HG03280 (cell line): Measurements from ENCODE around the gene ADARB1.

ENCODE experiments used
- ATAC-seq: cut with Tn5 transposase; IDR thresholded peaks from one replicate; pipeline ENCODE4 v1.9.1; 2021; ENCODE audit warnings: mild to moderate bottlenecking, moderate library complexity; ENCODE audit not compliant: unreplicated experiment

The ADARB1 gene

DNA sequence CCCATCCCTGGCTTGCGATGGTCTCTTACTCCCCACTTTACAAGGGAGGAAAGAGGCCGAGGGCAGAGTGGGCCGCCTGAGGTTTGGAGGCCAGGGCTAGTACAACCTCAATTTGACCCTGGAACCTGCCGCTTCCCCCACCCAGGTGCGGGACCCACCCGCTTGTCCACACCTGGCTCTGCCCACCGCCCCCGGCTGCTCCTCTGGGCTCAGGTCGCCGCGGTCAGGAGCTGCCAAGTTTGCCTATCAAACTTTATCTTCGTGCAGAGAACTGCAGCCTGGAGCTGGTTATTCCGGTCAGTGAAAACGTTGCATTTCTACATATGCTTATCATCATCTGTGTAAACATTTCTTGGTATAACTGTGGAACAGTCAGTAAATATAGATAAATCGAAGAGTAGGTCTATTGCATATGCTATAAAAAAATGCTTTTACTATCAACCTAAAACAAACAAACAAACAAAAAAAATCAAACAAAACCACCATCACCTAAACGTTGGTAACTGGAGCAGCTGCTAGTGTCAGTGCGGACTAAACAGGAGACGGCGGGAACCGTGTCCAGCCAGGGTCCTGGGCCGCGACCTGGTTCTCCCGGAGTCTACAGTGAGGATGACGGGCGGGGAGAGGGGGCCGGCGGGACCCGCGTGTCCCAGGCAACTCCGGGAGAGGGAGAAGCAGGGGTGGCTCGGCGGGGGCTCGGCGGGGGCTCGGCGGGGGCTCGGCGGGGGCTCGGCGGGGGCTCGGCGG lies 906 bp upstream of the ADARB1 start:
- ATAC-seq: no peak

DNA sequence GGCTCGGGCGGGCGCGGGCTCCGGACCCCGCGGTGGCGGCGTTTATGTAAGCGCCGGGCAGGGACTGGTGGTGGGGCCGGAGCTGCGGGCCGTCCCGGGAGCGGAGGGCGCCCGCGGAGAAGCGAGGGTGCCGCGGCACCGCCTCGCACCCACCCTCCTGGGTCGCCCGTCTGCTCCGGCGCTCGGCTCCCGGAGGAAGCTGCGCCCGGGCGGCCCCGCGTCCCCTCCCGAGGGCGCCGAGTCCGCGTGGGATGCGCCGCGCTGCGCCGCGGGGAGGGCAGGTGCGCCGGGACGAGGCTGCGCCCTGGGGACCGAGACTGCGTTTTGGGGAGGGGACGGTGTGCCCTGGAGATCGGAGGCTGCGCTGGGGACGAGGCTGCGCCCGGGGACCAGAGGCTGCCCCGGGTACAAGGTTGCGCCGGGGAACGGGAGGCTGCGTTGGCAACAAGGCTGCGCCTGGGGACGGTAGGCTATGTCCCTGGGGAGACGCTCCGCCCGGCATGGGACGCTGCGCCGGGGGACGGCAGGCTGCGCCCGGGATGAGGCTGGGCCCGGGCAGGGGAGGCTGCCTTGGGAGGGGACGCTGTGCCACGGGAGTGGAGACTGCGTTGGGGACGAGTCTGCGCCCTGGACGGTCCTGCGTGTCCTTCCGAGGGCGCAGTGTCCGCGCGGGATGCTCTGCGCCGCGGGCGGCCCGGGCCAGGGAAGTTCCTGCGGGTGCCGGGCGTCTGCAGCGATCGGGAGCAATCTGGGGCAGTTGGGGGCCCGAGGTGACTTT lies 627 bp downstream of the ADARB1 start:
- no peak for ATAC-seq

DNA sequence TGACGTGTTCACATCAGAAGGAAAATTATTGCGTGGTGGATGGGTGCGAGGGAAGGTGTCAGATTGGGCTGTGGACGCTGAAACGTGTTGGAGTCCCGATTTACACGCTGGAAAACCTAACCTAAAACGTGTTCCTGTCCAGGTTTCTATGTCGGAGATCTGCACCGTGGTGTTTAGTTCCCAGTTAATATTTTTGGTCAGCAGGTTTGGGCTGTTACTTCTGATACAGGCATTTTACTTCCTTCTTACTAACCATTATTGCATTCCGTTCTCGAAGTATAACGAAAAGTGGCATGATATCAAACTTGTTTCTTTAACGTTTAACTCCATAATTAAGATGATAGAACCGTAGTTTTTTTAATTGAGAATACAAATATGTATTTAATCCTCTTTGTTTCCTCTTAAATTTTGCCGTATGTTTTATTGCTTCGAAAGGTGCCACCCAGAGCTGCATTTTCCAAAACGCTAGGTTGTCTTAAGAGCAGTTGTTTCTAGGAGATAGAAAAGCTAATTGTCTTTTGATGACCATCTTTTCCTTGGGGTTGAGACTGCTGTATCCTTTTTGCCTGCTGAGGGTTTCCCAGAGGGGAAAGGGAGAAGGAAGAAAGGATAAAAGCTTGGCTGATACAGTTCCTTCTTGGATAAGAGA lies 1.3 kb downstream of the ADARB1 start:
- no peak for ATAC-seq

DNA sequence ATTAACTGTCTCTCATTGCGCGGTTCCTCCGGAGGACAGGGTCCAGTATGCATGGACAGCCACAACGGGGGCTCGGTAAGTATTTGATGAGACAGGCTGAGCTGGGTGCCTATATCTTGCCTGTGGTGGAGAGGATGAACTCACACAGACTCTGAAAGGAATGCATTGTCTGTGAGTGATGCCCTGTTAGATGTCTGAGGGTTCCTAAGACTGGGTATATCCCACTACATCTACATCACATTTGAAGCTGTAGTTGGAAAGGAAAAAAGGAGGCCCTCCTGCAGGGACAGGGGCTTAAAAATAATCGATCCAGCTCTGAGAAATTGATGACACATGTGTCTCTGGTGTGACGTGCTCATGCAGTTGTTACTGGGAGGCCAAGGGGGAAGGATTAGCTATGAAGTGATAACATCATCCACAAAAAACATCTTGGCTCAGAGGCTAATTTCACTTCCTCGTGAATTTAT lies 1.9 kb downstream of the ADARB1 start:
- no peak for ATAC-seq

DNA sequence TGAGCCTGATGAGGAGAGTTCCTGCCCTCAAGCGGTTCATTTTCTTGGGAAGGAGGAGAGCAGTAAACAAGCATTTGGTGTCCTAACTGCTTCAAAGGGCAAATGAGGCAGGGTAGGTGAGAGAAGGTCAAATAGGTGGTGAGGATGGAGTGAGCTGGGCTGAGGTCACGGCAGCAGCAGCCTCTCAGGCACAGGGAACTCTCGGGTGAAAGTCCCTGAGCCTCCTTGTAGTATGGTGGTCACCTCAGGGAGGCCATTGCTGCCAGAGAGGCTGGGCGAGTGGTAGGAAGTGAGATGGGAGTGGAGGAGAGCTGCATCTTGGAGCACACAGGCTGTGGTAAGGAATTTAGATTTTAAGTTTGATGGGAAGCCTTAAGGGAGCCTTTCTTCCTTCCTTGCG lies 4.0 kb downstream of the ADARB1 start:
- no peak for ATAC-seq

DNA sequence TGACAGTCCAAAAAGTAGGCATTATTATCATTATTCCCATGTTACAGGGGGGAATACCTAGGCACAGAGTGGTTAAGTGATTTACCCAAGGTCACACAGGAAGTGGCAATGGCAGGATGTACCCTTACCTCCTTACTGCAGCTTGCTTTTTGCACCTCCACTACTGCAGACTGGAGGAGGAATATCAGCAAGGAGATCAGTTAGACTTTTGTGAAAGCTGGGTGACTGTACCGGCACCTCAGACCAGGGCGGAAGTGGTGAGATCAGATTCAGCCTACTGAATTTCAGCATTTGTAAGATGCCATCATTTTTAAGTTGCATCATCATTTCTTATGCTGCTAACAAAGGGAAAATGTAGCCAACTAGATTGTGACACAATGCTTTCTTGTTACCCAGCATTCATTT lies 4.5 kb downstream of the ADARB1 start:
- no peak for ATAC-seq

DNA sequence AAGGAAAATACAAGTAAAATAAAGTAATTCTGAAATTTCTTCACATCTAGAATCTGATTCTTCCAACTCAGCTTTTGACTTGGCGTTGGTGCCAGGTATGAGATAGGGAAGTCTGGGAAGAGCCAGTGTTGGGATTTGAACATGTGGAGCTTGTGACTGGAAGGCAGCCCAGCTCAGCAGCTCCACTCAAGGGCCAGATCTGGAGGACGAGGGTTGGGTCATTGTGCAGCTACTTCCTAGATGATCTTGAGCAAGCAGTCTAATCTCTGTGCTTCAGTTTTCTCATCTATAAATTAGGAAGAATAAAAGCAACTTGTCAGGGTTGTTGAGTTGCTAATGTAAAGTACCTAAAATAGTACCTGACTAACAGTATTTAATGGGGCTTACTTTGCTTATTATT lies 5.0 kb downstream of the ADARB1 start:
- no peak for ATAC-seq

DNA sequence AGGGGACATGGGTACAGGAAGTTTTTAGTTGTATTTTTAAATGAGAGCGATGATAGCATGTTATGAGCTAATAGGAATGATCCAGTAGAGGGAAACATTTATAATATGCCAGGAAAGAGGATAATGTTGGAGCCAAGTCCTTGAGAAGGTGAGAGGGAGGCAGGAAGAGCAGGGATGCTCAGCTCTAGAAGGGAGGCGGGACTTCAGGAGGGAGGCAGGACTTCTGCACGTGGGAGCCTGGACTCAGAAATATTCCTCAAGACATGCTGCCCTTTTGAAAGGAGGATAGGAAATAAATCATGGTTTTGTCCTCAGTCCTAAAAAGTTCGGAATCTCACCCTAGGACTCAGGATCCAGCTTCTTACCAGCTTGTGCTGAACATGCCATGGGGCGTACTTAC lies 5.9 kb downstream of the ADARB1 start:
- ATAC-seq: no peak

DNA sequence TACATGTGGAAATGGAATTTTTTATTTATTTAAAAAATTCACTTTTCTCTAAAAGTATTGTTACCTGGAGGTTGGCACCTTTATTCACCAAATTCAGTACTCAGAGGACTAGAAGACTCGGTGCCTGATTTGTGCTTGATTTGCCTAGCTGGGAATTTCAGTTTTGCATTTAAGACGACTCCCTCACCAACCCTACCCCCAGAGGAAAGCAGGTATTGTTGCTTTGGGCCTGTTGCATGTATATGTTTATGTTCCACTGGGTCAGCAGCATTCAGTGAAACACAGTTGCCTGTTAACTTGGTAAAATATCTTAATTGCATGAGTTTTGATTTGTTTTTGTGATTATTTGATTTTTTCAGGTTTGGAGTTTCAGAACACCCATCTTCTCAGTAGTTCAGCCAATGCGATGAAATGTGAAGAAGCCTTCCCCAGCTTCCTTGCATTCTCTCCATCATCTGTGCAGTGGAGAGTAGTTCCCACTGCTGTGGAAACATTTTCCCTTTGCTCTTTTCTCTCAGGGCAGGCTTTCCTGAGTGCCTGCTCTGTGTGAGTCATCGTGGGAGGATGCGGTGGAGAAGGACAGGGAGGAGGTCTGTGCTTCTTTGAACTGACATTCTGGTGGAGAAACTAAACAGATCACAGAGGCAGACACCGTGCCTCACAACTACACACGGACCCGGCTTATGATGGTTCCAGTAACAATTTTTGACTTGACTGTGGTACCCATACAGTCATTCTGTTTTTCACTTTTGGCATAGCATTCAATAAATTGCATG lies 6.4 kb downstream of the ADARB1 start:
- no peak for ATAC-seq

DNA sequence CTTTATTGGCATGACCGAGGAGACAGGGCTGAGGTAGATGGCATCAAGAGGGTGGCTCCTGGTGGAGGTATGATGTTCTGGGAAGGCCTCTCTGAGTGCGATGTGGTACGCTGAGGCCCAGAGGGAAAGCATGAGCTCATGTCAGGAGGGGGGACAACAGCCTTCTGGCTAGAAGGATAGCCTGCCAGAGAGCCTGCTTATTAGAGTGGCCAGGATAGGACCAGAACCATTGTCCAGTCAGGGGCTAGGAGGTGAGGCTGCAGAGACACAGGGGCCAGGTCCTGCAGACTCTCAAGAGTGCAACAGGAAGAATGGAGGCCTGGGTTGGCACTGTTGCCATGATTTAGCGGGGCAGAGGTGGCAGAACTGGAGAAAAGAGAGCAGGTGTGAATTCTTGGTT lies 7.3 kb downstream of the ADARB1 start:
- ATAC-seq: no peak

DNA sequence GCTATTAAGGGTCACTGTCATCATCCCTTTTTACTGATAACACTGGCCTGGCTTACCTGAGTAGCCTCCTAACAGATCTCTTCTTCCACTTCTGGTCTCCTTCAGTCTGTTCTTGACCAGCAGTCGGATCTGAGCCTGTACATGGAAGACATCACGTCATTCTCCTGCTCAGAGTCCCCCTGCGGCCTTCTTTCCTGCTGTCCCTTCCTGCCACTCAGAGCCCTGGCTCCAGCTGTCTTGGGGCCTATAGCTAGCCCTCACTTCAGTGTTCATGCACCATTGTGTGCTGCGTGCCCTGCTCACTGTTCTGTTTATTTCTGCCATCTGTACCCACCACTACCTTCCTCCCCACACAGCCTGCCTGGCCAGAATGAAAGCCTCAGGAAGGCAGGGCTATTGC lies 8.4 kb downstream of the ADARB1 start:
- no peak for ATAC-seq

DNA sequence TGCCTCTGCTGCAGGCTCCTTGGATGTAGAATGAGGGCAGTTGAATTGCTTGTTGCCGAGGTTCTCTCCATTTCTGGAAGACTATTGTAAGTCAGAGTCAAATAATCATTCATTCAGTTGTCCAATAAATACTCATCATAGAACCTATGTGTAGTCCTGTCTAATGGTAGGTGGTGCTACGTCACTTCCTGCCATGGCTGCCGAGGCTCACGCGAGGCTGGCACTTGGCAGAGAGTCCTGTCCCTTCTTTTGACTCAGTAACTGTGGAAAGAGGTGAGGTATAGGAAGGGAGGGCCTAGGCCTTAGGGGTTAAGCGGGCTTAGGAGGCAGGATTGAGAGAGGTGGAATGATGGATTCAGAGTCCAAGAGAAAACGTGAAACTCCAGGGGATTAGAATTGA lies 9.7 kb downstream of the ADARB1 start:
- ATAC-seq: no peak

DNA sequence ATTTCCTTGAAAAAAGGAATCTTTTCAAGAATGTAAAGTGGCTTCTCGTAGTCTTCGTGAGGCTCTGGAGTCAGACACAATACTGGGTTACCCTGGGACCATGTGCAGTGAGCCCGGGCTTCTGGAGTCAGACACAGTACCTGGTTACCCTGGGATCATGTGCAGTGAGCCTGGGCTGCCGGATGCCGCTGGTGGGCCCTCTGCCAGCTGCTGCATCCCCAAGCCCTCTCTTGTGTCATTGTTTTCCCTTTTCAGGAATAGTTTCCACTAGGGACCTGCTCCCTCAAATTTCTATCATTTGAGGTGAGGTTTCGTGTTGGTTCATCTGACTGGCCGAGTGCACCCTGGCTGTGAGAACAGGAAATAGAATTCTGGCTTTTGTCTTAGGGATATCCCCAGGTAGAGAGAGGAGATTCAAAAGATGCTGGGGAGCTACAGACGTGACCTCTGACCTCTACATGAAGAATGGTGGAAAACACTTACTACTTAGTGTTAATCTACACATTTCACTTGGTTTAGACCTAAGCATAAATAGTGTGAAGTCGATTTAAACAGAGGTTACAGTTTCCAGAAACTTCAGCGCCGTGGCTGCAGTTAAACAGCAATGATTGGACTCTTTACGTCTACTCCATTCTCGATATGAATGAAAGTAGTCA lies 10.6 kb downstream of the ADARB1 start:
- no peak for ATAC-seq

DNA sequence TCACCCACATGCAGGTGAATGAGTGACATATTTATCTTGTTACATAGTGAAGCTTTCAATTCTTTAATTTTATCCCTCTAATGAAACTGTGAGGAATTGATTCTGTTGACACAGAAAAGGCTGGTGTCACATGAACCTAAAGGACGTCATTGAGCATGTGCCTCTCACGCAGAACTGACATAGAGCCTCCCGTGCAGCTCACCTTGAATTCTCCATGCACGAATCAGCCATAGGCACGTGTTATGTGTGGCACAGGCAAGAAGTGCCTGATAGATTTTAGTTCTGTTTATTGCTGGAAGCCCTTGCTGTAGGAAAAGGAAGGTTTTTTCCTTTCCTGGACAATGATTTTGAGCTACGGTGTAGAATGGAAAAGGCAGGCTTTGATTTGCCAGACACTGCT lies 11.3 kb downstream of the ADARB1 start:
- ATAC-seq: no peak

DNA sequence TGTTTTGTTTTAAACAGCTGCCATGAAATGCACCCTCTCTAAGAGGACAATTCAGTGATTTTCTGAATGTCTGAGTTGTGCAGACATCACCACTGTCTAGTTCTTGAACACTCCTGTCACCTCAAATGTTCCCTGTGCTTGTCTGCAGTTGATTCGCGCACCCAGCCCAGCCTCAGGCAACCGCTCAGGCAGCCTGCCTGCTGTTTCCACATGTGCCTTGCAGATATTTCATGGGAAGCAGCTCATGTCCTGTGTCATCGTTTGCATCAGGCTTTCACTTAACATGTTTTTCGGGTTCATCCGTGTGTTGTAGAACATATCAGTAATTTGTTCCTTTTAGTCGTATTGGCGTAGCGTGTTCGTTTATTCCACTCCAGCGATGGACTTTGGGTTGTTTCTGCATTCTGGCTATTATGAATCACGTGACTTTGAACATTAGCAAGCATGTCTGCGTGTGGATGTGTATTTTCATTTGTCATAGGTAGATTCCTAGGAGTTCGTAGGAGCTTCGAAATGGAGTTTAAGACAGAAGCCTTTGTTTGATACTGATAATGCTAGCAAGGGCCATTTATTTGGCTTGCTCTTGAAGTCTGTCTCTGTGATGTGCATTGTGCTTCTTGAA lies 12.1 kb downstream of the ADARB1 start:
- ATAC-seq: no peak

DNA sequence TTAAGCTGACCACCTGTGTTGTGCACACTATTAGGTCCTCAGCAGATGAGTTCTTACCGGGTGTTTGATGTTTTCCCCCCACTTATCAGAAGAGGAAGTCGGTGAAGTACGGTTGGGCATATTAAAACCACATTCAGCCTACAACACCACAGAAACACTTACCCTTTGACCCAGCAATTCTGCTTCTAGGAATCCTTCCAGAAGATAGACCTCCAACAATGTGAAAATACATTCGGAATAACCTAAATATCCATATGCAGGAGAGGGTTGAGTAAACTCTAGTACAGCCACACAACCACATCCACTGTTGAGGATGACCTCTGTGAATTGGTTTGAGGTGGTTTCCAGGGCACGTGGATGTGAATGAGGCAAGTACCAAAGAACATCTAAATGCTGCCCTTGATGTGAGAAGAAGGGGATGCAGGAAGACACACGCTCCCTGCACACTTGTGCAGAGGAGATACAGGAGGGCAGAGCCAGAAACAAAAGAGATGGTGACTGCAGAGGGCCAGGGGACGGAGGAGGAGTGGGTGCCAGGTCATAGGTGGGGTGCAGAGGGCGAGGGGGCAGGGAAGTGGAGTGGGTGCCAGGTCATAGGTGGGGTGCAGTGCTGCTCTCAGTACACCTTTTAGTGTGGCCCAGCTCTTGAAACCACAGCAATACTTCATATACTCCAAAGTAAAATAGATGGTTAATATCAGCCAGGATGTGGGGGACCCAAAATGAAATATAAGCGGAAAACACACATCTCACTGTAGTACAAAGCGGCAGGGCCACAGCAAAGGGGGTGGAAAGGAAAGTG lies 12.8 kb downstream of the ADARB1 start:
- ATAC-seq: no peak

DNA sequence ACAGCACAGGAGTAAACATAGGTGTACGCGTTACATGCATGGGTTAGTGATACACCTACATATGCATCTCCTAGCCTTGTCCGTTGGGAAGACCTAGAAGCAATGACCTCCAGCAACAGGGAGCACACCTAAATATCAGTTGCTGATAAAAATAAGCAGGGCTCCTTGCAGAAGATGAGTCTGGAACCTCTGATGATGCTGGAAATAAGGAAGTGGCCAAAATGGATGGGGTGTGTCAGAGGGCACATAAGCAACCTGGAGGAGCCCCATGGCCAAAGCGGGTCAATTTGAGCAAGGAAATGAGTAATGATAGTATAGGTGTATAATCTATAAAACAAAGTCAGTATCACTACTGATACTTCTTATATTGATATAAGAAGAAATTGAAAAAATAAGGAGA lies 13.7 kb downstream of the ADARB1 start:
- ATAC-seq: no peak

DNA sequence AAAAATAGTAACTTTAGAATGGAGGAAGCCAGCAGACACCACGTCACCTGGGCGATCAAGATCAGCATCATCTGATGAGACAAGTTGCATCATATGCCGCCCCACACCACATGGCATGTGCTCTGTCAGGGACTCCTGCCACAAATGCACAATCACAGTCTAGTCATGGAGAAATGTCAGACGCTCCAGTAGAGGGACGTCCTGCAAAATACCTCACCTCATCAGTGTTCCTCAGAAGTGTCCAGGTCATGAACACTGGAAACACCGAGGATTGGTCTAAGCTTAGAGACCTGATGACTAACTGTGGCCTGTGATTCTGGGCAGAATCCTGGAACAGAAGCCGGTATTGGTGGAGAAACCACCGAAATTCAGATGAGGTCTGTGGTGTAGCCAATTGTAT lies 14.3 kb downstream of the ADARB1 start:
- ATAC-seq: no peak

DNA sequence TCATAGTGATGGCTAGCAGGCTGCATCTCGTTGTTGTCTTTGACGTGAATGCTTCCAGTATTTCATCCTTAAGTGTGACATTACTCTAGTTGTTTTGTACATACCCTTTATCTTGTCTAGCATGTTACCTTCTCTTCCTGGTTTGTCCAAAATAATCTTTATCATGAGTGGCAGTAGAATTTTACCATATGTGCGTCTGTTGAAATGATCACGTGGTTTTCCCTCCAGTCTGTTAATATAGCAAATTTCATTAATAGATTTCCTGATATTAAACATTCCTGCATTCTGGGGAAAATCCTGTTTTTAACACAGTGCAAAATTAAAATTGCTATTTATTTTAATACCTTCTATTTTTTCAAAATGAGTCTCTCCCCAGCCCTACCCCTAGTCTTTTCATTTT lies 15.6 kb downstream of the ADARB1 start:
- ATAC-seq: no peak
